ENCODE data around the gene PEX26.
"Not testable (repeated sequence)": the region's sequence is repeated elsewhere in the genome, so short reads cannot be mapped to it uniquely, and the experiment has no call there.

The PEX26 gene

DNA sequence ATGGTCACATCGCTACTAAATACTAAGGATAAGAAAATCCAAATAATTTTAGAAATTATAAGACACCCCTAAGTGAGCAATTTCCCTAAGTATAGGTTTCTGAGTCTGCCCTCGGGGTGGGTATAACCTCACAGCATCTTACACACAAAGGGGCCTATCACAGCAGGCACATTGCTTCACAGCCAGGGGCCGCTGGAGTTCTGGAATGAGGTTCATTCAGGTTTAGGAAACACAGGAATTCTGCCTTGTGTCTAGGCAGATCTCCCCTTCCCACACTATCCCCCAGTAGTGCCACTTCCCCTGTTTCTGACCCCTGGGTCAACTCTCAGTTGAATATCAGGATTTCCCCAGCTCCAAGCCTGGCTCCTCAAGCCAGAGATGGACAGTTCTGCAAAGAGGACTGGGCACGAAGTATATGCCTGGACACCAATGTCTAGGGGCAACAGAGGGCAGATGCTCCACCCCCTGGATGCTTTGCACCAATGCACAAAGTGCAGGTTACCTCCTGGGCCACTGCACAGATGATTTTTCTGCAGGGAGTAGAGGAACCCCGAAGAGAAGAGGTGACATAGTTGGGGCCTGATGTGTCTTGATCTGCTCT is 44.3 kb downstream of the PEX26 start:
- DNase-seq: no peak

DNA sequence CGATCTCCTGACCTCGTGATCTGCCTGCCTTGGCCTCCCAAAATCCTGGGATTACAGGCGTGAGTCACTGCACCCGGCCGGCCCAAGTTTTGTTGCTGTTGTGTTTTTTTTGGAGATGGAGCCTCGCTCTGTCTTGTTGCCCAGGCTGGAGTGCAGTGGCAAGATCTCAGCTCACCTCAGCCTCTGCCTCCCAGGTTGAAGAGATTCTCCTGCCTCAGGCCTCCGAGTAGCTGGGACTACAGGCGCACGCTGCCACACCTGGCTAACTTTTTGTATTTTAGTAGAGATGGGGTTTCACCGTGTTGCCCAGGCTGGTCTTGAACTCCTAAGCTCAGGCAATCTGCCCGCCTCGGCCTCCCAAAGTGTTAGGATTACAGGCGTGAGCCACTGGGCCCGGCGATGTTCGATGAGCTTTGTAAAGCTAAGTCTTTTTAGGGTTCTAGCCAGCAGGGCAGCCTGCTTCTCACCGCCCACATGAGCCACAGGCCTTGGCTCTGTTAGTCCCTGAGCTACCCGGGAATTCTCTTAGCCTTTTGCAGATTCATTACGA is 45.8 kb downstream of the PEX26 start:
- DNase-seq: not testable (repeated sequence)

DNA sequence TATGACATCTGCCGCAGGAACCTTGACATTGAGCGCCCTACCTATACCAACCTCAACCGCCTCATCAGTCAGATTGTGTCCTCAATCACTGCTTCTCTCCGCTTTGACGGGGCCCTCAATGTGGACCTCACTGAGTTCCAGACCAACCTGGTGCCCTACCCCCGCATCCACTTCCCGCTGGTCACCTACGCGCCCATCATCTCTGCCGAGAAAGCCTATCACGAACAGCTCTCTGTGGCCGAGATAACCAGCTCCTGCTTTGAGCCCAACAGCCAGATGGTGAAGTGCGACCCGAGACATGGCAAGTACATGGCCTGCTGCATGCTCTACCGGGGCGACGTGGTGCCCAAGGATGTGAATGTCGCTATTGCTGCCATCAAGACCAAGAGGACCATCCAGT is 48.8 kb downstream of the PEX26 start:
- DNase-seq: no peak

DNA sequence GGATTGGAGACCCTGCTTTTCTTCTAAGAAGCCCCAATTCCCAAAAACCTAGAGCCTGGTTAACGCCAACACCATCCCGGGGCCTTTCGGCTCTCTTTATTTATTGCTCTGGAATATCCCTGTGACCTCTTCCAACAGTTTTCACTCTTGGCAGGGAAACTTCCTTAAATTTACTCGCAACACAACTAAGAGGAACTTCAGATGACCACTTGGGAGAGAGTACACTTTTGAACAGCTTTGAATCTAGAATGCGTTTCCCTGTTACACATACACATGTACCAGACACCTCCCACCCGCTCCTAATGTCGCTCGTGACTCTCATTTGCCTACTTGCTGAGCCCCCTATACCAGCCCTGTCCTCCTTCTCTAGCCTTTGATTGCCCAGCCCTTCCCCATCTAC is 52.2 kb downstream of the PEX26 start:
- DNase-seq: no peak

DNA sequence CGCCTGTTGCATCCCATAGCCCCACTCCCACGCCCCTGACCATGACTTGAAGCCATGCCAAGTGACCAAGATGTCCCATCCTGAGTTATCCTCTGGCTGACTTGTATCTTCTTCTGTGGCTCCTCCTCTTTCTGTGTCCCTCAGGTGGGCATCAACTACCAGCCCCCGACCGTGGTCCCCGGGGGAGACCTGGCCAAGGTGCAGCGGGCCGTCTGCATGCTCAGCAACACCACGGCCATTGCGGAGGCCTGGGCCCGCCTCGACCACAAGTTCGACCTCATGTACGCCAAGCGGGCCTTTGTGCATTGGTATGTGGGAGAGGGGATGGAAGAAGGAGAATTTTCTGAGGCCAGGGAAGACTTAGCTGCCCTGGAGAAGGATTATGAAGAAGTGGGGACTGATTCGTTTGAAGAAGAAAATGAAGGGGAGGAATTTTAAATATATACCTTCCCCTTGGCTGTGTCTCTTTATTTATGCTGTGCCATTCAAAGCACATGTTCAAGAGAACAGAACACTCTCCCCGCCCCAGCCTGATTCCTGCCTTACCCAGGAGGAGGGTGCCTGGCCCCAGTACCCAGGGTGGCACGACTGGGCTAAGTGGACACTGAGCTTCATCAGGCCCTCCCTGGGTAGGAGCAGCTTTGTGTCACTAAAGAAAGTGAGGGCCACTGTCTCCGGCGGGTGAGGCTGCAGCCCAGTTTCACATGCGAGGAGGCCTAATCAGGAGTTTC is 53.1 kb downstream of the PEX26 start:
- no peak for DNase-seq

DNA sequence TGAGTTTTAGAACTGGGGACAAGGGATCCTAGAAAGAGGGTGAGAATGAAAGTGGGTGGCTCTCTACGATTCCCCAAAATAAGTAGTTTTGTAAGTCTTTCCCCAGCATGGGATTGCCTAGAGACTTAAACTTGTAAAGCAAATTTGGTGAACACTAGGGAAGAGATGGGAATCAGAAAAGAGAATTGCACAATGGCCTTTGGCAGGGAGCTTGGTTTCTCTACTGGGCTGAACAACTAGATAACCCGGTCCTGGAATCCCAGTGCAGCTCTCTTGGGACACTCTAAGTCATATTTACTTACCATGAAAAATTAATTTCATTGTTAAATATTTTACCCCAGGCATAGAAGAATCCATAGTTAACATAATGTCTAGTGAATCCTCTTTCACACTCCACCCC is 55.7 kb downstream of the PEX26 start:
- no peak for DNase-seq

DNA sequence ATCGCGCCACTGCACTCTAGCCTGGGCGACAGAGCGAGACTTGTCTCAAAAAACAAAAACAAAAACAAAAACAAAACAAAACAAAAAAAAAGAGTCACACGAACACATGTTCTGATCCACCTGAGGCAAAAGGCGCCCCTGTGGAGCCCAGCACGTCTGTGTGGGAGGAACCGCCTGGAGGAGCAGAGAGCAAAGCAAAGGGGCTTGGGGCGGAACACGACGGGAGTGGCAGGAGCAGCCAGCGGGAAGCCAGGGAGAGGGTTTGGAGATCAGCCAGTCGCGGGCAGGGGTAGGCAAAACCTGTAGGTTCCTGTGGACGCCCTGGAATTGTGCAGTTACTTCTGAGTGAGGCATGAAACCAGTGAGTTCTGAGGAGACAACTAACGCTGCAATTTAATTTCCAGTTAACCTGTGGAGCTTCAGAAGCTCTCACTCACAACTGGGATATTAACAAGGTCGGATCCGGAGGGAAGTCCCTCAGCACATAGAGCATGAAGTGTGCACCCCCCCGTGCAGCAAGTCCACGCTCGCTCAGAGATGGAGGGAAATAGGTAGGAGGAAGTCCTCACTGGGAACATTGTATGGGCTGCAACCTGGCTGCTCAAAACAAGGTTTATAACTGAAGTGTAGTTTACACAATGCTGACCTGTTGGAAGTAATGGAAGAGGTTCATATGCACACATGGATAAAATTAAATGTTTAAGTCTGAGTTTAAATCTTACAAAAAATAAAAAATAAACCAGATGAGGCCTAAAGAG is 59.0 kb downstream of the PEX26 start:
- DNase-seq: no peak

DNA sequence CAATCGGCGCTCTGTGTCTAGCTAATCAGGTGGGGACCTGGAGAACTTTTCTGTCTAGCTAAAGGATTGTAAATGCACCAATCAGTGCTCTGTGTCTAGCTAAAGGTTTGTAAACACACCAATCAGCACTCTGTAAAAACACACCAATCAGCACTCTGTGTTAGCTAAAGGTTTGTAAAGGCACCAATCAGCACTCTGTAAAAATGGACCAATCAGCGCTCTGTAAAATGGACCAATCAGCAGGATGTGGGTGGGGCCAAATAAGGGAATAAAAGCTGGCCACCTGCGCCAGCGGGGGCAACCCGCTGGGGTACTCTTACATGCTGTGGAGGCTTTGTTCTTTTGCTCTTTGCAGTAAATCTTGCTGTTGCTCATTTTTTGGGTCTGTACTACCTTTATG is 63.2 kb downstream of the PEX26 start:
- DNase-seq: not testable (repeated sequence)

DNA sequence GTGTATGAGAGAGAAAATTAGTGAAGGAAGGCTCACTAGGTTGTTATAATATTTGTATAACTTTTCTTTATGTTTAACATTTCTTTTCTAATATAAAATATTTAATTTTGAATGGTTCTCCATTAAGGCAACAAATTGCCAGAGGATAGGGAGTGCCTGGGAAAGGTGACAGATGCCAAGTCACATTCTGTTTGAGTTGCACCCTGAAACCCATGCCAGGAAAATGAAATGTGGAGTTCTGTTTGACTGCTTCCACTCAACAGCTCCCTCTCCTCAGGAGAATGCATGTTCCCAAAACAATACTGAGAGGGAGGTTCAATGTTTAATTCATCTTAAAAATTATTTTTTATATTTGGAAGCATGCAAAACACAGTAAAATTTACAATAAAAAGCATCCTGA is 66.3 kb downstream of the PEX26 start:
- no peak for DNase-seq

DNA sequence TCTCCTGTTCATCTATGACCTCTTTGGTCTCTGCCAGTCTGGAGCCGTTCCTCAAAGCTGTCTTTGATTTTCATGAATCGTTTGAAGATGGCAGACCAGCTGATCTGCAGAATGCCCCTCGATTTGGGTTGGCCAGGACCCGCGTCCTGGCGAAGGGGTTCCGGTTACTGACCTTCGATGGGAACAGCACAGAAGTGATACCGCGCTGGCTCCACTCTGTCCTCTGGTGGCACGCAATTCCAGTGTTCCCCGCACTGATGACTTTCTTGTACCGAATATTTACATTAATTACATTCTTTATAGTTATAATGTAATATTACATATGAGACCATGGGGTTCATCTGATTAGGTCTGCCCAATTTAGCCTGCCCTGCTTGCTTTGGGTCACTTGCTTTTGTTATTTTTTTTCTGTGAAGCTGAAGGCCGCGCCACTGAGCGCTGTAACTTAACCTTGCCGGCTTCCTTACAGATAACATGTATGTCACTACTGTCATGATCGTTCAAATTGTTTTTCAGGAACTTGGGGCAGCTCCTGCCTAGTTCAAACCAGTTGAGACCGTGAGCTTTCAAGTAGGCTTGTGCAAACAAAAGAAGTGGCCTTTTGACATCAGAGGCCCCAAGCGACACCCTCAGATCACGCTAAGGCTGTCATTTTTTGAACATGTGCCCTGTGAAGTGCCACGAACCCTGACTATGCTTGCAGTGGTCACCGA is 68.0 kb downstream of the PEX26 start:
- no peak for DNase-seq

DNA sequence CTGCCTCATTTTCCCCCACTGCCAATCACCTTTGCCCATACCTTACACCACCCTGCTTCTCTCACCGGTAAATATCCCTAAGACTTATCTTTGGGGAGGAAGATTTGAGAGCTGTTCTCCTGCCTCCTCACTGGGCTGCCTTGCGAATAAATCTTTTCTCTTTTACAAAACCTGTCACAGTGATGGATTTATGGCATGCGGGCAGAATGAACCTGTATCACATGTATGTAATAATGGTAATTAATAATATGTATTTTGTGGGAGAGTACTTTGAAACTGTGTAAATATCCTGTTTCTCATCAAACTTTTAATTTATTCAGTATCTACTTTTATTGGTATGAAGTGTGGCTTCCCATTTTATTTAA is 68.6 kb downstream of the PEX26 start:
- DNase-seq: no peak

DNA sequence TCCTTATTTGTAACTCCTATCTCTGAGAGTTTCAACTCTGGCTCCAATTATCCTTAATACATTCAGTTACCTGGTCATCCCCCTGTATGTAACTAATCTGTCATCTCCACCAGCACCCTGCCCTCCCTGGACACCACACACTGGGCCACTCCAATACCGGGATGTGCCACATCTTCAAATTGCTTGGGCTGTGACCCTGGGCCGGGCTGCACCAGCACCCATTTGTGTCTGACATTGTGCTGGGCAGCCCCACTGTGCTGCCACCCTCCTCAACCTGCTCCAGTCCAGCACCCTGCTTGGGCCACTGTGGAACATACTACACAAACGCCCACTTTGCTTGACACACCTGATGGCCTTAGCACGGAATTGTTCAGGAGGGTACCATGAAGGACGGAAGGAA is 70.0 kb downstream of the PEX26 start:
- DNase-seq: no peak

DNA sequence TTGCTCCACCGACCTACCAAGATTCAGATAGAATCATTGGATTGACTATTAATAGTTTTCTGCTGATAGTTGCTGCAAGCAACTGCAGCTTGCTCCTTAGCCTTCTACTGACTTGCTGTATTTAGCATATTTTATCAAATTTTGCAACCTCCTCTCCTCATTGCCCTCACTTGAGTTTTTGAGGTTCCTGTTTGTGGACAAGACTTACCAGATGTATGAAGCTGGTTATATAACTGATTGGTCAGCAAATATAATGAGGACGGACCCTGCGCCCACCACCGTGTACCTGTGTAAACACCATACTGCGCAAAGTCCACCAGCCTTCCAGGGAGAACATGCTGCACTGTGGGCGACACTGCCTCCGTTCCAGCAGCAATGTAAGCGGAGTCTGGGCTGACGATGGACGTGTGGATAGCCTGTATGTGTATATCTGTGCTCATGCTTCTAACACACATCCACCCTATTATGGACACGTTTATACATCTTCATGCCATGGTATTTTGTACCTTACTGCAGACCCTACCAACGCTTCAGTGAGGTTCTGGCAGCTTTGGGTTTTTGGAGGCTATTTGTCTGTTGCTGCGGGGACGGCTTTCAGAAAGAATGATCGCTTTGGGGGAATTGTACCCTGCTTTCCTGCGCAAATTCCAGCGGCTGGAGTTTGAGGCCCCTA is 70.6 kb downstream of the PEX26 start:
- no peak for DNase-seq

DNA sequence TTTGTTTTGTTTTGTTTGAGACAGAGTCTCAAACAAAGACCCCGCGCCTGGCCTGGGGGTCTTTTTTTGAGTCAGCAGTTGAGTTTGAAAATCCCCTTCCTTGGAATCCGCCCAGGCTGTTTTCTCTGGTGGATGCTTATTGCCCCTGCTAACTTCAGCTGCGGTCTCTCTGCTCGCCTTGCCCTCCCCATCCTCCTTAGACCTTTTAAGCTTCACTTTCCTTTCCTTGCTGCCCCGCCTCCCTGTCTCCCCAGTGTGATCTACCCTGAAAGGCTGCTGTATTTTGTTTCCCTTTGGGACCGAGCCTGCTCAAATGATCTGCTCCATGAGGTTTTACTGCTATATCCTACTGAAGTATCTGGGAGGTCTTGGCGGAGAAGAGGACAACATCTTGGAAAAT is 74.7 kb downstream of the PEX26 start:
- no peak for DNase-seq

DNA sequence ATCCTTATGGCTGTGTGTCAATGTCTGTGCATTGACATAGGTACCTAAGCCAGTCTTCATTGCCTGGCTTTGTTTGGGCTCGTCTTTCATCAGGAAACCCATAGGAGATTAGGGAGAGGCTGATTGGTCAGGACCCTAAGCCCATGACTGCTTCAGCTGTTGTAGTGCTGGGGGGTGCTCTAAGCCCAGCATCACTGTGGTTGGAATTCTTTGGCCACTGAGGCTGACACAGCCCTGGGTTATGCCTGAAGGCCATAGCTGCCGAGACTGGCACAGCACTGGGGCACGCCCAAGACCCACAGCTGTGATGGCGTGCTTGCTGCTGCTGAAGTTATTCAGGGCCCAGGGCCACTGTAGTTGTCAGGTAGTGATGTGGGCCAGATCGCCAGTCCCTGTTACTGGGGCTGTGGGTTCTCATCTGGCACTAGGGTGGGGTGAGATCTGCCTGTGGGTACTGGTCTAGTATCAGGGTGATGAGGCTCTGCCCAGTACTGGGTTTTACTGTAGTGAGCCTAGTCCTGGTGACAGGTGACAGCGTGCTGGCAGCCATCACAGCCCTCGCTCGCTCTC is 77.1 kb downstream of the PEX26 start:
- no peak for DNase-seq
